H9 (cell line): ENCODE data around the gene PTPN11. TPM values are rescaled to one million over a fixed set of nuclear protein-coding genes. Genes with fewer than 3 reads are reported as not detected.

Source experiments
- DNase-seq: peaks from one replicate; pipeline ENCODE4 v3.0.0-alpha.2; 2017
- H2AFZ ChIP-seq: one replicate; pipeline ENCODE4 v1.6.1; 2013; ENCODE audit warnings: mild to moderate bottlenecking, low read length, control low read depth, moderate library complexity
- H2AK5ac ChIP-seq: 2 replicates; pipeline ENCODE4 v1.6.1; 2013; ENCODE audit warnings: low read length, control low read depth, mixed read lengths; ENCODE audit not compliant: insufficient read length
- H2BK120ac ChIP-seq: one replicate; pipeline ENCODE4 v1.6.1; 2013; ENCODE audit warnings: low read depth, mild to moderate bottlenecking, low read length, control low read depth, inconsistent platforms; ENCODE audit not compliant: poor library complexity, severe bottlenecking
- H2BK12ac ChIP-seq: 2 replicates; pipeline ENCODE4 v1.6.1; 2013; ENCODE audit warnings: low read length, control low read depth, mixed read lengths, low read depth; ENCODE audit not compliant: insufficient read length
- H2BK15ac ChIP-seq: 2 replicates; pipeline ENCODE4 v1.6.1; 2013; ENCODE audit warnings: low read depth, low read length, control low read depth
- H2BK20ac ChIP-seq: one replicate; pipeline ENCODE4 v1.6.1; 2013; ENCODE audit warnings: low read depth, mild to moderate bottlenecking, low read length, control low read depth, inconsistent platforms; ENCODE audit not compliant: poor library complexity, severe bottlenecking
- H2BK5ac ChIP-seq: 2 replicates; pipeline ENCODE4 v1.6.1; 2013; ENCODE audit warnings: low read length, control low read depth, mixed read lengths; ENCODE audit not compliant: insufficient read length
- H3K14ac ChIP-seq: 2 replicates; pipeline ENCODE4 v1.6.1; 2013; ENCODE audit warnings: low read length, control low read depth; ENCODE audit not compliant: insufficient read depth
- H3K18ac ChIP-seq: 2 replicates; pipeline ENCODE4 v1.6.1; 2013; ENCODE audit warnings: low read depth, mild to moderate bottlenecking, mixed read lengths, low read length, control low read depth; ENCODE audit not compliant: insufficient read length
- H3K23ac ChIP-seq: 2 replicates; pipeline ENCODE4 v1.6.1; 2013; ENCODE audit warnings: low read length, control low read depth, mixed read lengths, low read depth; ENCODE audit not compliant: insufficient read length
- H3K23me2 ChIP-seq: 2 replicates; pipeline ENCODE4 v1.6.1; 2013; ENCODE audit warnings: low read depth, mild to moderate bottlenecking, mixed read lengths, low read length, control low read depth; ENCODE audit not compliant: insufficient read length, poor library complexity, severe bottlenecking
- H3K27ac ChIP-seq: 2 replicates; pipeline ENCODE4 v1.5.1; 2013; ENCODE audit warnings: low read length, control low read depth, mixed read lengths, low read depth; ENCODE audit not compliant: insufficient read length
- H3K27me3 ChIP-seq: 2 replicates; pipeline ENCODE4 v1.6.1; 2013; ENCODE audit warnings: low read length, control low read depth, inconsistent platforms; ENCODE audit not compliant: insufficient read depth
- H3K4ac ChIP-seq: 2 replicates; pipeline ENCODE4 v1.6.1; 2013; ENCODE audit warnings: low read depth, mild to moderate bottlenecking, control low read depth, inconsistent platforms, low read length, moderate library complexity
- H3K4me1 ChIP-seq: 2 replicates; pipeline ENCODE4 v1.6.1; 2013; ENCODE audit warnings: low read length, control low read depth, inconsistent platforms; ENCODE audit not compliant: insufficient read depth
- H3K4me2 ChIP-seq: 2 replicates; pipeline ENCODE4 v1.6.1; 2013; ENCODE audit warnings: low read length, control low read depth, mixed read lengths; ENCODE audit not compliant: insufficient read length, insufficient read depth
- H3K56ac ChIP-seq: 2 replicates; pipeline ENCODE4 v1.6.1; 2013; ENCODE audit warnings: low read depth, mild to moderate bottlenecking, mixed read lengths, low read length, control low read depth; ENCODE audit not compliant: insufficient read length
- H3K79me1 ChIP-seq: 2 replicates; pipeline ENCODE4 v1.6.1; 2013; ENCODE audit warnings: low read depth, mild to moderate bottlenecking, moderate library complexity, low read length, control low read depth, inconsistent platforms; ENCODE audit not compliant: insufficient read depth, poor library complexity, severe bottlenecking
- H3K79me2 ChIP-seq: 2 replicates; pipeline ENCODE4 v1.6.1; 2013; ENCODE audit warnings: low read length, control low read depth, inconsistent platforms; ENCODE audit not compliant: insufficient read depth
- H3K9ac ChIP-seq: 2 replicates; pipeline ENCODE4 v1.6.1; 2013; ENCODE audit warnings: low read length, control low read depth, mixed read lengths; ENCODE audit not compliant: insufficient read length; ENCODE audit errors: extremely low read depth
- H3K9me3 ChIP-seq: one replicate; pipeline ENCODE4 v1.6.1; 2013; ENCODE audit warnings: low read depth, low read length, inconsistent platforms; ENCODE audit not compliant: control insufficient read depth
- H3T11ph ChIP-seq: one replicate; pipeline ENCODE4 v1.6.1; 2013; ENCODE audit warnings: mild to moderate bottlenecking, low read length, control low read depth, inconsistent platforms
- H4K20me1 ChIP-seq: one replicate; pipeline ENCODE4 v1.6.1; 2013; ENCODE audit not compliant: control insufficient read depth, insufficient read length, insufficient read depth
- H4K5ac ChIP-seq: 2 replicates; pipeline ENCODE4 v1.6.1; 2013; ENCODE audit warnings: low read depth, mild to moderate bottlenecking, mixed read lengths, low read length, control low read depth; ENCODE audit not compliant: insufficient read length
- H4K8ac ChIP-seq: replicated peaks from 2 replicates; pipeline ENCODE4 v1.6.1; 2013; ENCODE audit warnings: low read length, control low read depth, mixed read lengths, low read depth; ENCODE audit not compliant: insufficient read length
- H4K91ac ChIP-seq: 2 replicates; pipeline ENCODE4 v1.6.1; 2013; ENCODE audit warnings: low read depth, mild to moderate bottlenecking, moderate library complexity, mixed read lengths, low read length, control low read depth; ENCODE audit not compliant: insufficient read length
- H3K27ac Mint-ChIP-seq, 3 experiments: 2 replicates in 2 of 3; 3 replicates in 1 of 3; pipeline ENCODE4 v1.8.0; 2020 to 2021; ENCODE audit warnings: mixed read lengths in 3 of 3, mild to moderate bottlenecking in 1 of 3, moderate library complexity in 1 of 3
- H3K27me3 Mint-ChIP-seq: 2 replicates; pipeline ENCODE4 v1.8.0; 2021; ENCODE audit warnings: low read depth, mild to moderate bottlenecking, moderate library complexity, mixed read lengths
- H3K36me3 Mint-ChIP-seq, 3 experiments: 2 replicates in 2 of 3; 3 replicates in 1 of 3; pipeline ENCODE4 v1.8.0; 2020 to 2021; ENCODE audit warnings: low read depth in 3 of 3, mixed read lengths in 3 of 3; ENCODE audit not compliant: insufficient read depth in 1 of 3
- H3K4me1 Mint-ChIP-seq, 2 experiments: 2 replicates each; pipeline ENCODE4 v1.8.0; 2020; ENCODE audit warnings: mixed read lengths in 2 of 2
- H3K4me3 Mint-ChIP-seq, 2 experiments: 2 replicates in 1 of 2; 3 replicates in 1 of 2; pipeline ENCODE4 v1.8.0; 2020 to 2021; ENCODE audit warnings: mild to moderate bottlenecking in 2 of 2, mixed read lengths in 2 of 2, moderate library complexity in 1 of 2
- H3K9me3 Mint-ChIP-seq, 2 experiments: 2 replicates in 1 of 2; 3 replicates in 1 of 2; pipeline ENCODE4 v1.8.0; 2020; ENCODE audit warnings: mild to moderate bottlenecking in 2 of 2, mixed read lengths in 2 of 2, moderate library complexity in 1 of 2
- WGBS: extraction: QIAGEN DNeasy Blood & Tissue Kit; methylation state at CpG from one replicate; pipeline ENCODE4 v1.1.7; 2013; ENCODE audit warnings: missing lambda C conversion rate, low lambda C conversion rate, mixed read lengths; ENCODE audit not compliant: insufficient read length; ENCODE audit errors: extremely low coverage; 5-methylcytosine and 5-hydroxymethylcytosine counted together
- total RNA-seq: library from RNA; stranded (reverse); gene quantifications from 2 replicates; pipeline ENCODE4 v1.2.1, GENCODE V29; 2021
- TF ChIP-seq, protein P1 (sequence below): fragments of 200-600 bp; sonication (generic); conservative IDR thresholded peaks from 3 replicates; pipeline ENCODE4 v1.8.0; 2021; ENCODE audit warnings: antibody characterized with exemption, mild to moderate bottlenecking

The PTPN11 gene
- total RNA-seq, 1 experiment from 2014 or later, result 112 TPM

DNA sequence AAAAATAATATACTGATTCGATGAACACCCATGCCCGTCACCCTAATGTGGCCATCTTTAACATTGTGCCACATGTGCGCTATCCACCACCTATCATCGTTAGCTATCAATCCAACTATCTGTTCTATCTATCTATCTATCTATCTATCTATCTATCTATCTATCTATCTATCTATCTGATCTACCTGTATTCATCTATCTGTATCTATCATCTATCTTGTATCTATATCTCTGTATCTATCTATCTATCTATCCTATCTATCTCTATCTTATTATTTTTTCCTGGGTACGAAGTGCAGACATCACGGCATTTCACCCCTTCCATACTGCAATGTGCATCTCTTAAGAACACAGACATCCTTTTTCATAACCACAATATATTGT is 106.7 kb downstream of the PTPN11 start:
- Histone ChIP-seq H3K9me3 (no peaks in the 10 kb centered on the region), H4K20me1 (no peaks in the 10 kb centered on the region), H2BK20ac (no peak overlapping the region), H3K14ac (no peak overlapping the region), H2BK5ac (no peak overlapping the region), H3T11ph (no peak overlapping the region), H4K5ac (no peak overlapping the region), H3K4ac (no peak overlapping the region), H3K79me1 (no peaks in the 10 kb centered on the region), H2BK15ac (no peak overlapping the region), H3K23me2 (no peaks in the 10 kb centered on the region), H3K56ac (no peak overlapping the region), H2AFZ (no peak overlapping the region), H3K23ac (no peak overlapping the region), H3K79me2 (no peaks in the 10 kb centered on the region), H2BK12ac (no peak overlapping the region), H2BK120ac (no peak overlapping the region), H3K9ac (no peak overlapping the region), H3K27ac (no peak overlapping the region), H4K91ac (no peak overlapping the region), H3K4me1 (no peaks in the 10 kb centered on the region), H3K4me2 (no peak overlapping the region), H3K27me3 (no peaks in the 10 kb centered on the region; the same call in 1 of the 2 replicates), H4K8ac (no peak overlapping the region), H2AK5ac (no peak overlapping the region), H3K18ac (no peak overlapping the region)
- Mint-ChIP-seq H3K36me3 (no peaks in the 10 kb centered on the region), H3K27me3 (no peaks in the 10 kb centered on the region; the same call in 1 of the 2 replicates), H3K4me1 (no peaks in the 10 kb centered on the region), H3K4me3 (no peak overlapping the region), H3K27ac (no peak overlapping the region), H3K9me3 (peaks cover 0 to 3% of the 10 kb centered on the region in 2 experiments; a peak in 1 of 5 replicates)
- no CpG with 5 or more reads among the region's 6 CpGs for WGBS
- TF ChIP-seq, protein P1, sequence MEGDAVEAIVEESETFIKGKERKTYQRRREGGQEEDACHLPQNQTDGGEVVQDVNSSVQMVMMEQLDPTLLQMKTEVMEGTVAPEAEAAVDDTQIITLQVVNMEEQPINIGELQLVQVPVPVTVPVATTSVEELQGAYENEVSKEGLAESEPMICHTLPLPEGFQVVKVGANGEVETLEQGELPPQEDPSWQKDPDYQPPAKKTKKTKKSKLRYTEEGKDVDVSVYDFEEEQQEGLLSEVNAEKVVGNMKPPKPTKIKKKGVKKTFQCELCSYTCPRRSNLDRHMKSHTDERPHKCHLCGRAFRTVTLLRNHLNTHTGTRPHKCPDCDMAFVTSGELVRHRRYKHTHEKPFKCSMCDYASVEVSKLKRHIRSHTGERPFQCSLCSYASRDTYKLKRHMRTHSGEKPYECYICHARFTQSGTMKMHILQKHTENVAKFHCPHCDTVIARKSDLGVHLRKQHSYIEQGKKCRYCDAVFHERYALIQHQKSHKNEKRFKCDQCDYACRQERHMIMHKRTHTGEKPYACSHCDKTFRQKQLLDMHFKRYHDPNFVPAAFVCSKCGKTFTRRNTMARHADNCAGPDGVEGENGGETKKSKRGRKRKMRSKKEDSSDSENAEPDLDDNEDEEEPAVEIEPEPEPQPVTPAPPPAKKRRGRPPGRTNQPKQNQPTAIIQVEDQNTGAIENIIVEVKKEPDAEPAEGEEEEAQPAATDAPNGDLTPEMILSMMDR, result no peak
- no peak for DNase-seq
